HG02571 (cell line): Measurements from ENCODE around the gene ELOVL3.

Experiments used
- ATAC-seq: cut with Tn5 transposase; IDR thresholded peaks from one replicate; pipeline ENCODE4 v1.9.1; 2021; ENCODE audit warnings: mild to moderate bottlenecking, moderate library complexity; ENCODE audit not compliant: unreplicated experiment

ELOVL3 gene

DNA sequence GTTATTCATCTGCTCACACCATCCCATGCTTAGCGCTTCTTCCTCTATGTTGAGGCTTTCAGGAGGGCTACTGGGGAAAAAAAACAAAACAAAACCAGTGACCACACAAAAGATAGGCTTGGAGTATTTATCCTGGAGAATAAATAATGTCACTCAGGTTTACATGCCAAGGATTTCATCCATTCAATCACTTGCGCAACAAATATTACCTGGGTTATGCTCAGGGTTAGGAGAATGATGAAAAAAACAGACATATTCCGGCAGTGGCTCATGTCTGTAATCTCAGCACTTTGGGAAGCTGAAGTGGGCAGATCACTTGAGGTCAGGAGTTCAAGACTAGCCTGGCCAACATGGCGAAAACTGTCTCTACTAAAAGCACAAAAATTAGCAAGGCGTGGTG lies 3.3 kb upstream of the ELOVL3 start:
- no peak for ATAC-seq

DNA sequence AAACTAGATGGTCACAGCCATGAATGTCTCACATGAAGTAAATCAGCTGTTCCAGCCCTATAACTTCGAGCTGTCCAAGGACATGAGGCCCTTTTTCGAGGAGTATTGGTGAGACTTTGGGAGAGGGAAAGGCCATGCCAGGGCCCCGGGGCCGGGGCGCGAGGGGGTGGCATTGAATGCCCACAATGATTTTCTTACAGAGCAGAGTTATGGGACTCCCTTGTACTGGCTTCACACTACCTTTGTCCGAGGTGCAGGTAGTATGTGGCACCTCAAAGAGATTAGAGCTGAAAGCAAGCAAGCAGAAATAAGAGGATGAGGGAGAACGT lies 407 bp downstream of the ELOVL3 start:
- ATAC-seq, result no peak

DNA sequence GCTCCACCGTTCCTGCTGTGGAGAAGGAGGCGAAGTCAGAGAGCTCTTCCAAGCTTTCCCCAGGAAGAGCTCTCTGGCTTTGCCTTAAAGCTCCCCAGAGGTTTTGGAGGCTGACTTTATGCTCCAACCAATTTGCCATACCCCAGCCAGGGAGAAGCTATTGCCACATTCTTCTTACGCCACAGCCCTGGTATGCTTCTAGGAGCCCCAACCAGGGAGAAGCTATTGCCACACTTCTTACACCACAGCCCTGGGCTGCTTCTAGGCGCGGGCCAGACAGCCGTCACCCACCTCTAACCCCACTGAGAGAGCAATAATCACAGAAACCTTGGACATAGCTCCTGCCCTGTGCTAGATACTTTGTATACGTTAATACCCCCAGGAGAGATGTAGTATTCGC lies 951 bp downstream of the ELOVL3 start:
- ATAC-seq, result no peak

DNA sequence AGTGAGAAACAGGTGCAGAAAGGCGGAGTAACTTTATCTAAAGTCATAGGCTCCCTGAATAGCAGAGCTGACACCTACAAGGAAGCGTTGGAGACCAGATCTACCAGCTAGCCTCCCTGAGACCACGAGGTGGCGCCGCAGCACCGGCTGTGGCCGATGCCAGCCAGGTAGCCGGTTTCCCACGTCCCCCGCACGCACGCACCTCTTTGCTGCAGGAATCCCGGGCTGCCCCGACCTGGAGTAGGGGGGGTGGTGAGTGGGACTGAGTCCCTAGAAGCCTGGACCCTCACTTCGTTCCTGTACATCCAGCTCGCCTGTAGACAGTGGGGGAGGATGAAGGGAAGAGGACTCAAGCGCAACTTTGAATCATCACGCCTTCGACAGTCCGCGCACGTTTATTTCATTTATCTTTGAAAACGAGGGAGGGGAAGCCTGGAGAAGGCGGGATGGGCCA lies 3.7 kb downstream of the ELOVL3 start:
- ATAC-seq, result no peak

DNA sequence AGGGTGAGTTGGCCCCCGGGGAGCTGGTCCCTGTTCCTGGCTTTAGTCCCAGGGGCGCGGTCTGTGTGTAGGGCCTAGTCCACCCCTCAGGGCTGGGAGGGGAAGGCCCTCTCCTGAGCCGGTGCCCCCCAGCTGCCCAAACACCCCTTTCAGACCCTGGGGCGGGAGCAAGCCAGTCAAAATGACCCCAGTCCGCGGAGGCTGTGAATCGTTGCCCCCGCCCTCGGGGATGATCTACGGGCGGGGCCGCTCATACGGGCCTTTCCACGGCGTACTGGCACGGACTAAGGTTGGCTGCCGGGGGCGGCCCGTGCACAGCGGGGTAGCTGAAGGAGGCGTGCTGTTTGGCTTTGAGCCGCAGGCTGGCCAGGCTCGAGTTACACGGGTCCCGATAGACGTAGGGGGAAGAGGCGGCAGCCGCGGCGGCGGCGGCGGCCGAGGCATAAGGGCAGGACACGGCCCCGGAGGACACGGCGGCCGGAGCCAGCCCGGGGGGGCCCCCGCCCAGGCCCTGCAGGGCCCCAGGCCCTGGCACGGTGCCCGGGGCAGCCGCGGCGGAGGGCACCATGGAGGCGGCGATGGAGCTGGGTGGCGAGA lies 4.3 kb downstream of the ELOVL3 start:
- no peak for ATAC-seq

DNA sequence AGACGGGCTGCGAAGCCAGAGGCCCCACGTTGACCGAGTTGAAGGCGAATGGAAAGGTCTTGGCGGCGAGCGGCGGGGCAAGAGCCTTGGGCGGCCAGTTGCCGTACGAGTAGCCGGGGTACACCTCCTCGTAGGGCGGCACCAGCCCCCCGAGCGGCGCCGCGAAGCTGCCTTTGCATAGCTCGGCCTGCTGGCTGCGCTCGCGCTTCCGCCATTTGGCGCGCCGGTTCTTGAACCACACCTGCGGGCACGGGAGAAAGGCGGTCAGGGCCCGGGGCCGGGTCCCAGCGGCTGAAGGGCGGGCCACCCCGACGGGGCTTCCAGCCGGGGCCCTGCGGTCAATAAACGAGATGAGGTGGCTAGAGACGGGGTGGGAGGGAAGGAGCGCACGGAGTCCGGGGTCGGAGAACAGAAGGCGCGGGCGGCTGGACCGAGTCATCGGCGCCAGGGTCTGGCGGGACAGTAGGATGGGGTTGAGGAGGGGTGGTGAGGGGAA lies 4.8 kb downstream of the ELOVL3 start:
- no peak for ATAC-seq

DNA sequence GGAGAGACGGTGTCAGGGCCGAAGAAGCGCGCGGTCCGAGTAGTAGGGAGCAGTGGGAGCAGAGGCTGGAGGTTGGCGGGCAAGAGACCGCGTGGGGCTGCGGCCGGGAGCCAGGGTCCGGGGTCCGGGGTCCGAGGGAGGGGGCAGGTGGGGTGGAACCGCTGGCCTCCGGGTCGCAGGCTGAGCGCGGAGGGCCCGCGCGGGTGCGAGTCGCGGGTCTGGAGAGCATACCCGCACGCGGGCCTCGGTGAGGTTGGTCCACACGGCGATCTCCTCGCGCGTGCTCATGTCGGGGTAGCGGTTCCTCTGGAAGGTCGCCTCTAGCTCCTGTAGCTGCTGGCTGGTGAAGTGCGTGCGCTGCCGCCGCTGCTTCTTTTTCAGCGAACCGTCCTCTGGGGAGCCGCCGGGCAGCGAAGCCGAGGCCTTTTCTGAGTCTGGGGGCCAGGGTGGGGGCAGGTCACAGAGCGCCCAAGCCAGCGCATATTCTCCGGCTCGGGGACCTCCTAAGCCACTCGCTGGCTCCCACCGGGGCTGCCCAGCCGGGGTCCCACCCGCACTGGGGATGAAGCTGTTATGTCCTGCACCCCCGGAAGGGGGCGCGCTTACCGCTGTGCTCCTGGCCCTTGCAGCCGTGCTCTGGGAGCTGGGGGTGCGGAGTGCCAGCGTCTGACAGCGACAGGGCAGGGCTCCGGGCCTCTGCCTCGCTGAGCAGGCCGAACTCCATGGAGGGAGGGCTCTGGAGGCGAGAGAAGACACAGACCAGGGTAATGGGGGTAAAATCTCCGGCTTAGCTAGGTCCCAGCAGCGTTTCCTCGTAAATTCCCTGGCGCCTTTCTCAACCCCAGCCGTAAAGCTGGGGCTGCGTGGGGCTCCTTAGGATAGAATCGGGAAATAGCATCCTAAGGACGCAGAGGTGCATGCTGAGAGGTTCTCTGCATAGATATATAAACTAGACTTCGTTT lies 5.5 kb downstream of the ELOVL3 start:
- ATAC-seq, result no peak

DNA sequence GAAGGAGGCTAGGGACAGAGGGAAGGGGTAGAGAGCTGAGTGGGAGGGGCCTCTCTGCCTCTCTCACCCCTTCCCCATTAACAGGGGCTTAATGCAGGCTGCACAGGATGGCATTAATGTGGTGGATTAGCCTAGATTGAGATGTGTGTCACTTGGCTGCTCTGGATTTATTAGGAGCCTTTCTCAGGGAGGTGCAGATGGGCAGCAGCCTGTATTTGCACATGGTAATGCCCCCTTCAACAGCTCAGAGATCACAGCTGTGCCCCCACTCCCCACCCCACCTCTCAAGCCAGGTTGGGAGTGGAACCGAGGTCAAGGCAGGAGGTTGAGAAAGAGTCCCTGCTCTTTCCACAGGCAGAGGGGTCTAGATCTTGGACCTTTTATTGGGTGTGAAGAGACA lies 7.9 kb downstream of the ELOVL3 start:
- no peak for ATAC-seq

DNA sequence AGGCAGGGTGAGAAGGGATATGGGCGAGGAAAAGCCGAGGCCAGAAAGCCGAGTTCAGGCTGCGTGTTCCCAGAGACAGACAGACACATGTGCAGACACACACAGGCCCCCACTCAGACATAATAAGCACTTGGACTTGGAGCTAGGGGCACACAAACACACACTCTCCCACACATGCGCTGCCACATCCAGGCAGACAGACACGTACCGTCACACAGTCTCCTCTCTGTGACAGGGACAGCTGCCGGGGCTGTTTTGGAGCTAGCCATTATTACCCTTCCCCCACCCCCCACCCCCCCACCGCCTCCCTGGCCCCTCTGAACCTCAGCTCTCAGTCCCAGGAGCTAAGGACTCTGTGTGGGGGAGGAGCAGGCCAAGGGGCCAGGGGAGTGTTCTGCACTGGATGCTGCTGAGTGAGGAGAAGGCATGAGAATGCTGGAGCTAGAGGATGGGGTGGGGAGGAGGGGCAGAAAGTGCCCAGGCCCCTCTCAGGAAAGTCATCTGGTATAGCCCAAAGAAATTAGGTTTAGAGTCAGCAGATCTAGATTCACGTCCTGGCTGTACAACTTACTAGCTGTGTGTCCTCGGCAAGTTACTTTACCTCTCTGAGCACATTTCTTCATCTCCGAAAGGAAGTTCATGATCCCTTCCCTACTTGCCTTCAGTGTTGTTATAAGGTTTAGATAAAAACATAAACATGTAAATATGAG lies 8.9 kb downstream of the ELOVL3 start:
- no peak for ATAC-seq

DNA sequence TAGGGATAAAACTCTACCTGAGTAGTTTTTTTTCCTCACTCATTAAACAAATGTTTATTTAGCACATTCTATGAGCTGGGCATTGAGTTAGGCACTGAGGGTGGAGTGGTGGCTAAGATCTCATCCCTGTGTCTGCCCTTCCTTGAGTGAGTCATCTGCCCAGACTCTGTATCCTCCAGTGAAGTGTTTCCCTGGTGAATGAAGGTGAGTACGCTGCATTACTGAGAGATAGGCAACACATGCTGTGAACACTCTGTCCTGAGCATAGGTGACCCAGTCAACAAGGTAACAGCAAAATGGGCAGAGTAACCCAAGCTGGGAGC lies 9.5 kb downstream of the ELOVL3 start:
- ATAC-seq, result no peak

DNA sequence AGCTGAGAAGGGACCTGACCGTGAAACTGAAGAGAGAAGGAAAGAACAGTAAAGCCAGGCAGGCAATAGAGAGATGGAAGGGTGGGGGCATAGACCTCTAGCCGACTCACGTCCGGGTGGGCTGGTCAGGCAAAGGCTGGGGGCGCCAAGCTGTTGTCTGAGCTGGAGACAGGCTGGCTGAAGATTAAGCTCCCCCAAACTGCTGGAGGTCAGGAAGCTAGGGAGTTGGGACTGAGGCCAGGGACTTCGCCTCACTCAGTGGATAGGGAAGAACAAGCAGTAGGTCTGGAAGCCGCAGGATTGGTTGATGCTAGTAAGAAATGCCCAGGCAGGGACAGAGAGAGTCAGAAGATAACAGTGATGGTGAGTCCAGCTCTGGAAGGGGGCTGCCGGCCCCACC lies 9.9 kb downstream of the ELOVL3 start:
- ATAC-seq, result no peak

DNA sequence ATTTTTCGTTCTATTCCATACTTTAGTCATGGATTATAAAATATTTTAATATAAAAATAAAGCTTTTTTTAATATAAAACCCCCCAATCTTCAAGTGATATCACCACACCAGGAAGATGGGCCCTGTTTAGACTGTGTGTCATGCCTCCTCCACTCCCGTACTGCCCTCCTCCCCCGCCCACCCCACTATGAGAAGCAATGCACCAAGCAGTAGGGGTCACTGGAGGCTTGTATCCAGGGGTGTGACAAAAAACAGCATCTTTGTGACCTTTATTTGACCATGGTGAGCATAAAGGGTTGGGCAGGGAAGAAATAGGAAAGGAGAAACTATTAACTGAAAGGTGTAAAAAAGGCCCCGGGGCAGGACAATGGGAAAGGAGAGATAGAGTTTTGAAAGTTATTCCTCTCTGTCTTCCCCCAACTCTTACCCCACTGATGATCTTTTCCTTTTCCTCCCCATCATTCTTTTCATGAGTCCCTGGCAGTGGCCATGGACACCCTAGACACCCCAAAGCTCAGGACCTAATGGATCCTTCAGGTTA lies 11.7 kb downstream of the ELOVL3 start:
- no peak for ATAC-seq

DNA sequence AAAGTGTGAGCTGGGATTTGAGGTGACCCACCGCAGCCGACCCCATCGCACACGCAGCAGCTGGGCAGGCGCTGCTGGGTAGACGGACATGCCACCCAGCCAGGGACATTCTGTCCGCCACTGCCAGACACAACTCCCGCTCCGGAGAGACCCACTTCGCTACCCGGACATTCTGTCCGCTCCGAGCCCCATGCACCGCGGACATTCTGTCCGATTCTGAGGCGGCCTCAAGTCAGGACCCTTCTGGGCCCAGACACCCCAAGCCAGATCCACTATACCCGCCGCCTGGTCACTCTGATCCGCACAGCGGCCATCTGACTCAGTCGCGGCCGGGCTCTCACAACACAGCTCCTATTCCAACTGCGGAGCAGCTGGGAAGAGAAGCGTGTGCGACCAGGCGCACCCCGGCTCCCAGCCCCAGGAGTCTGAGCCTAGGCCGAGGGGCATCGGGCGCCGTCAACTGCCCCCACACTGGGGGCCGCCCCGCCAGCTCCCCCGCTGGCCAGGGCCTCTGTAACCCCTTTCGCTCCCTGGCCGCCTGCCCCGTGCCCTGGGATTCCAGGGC lies 14.4 kb downstream of the ELOVL3 start:
- no peak for ATAC-seq

DNA sequence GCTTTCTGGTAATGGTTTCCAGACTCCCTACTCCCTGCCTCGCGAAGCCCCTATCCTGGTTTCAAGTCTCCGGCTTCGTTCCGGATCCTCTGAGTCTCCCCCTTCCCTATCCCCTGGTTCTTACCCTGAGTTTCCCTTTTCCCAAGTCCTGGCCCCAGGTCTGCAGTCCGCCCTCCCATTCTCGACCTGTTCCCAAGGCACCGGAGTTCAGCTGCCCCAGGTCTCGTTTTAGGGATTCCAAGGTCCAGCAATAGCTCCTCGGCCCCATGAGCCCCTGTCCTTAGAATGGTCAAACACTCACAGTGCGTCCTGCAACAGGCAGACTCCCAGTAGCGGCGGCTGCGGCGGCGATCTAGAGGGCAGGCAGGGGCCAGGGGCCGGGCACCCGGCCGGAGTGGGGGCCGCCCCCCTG lies 14.9 kb downstream of the ELOVL3 start:
- no peak for ATAC-seq

DNA sequence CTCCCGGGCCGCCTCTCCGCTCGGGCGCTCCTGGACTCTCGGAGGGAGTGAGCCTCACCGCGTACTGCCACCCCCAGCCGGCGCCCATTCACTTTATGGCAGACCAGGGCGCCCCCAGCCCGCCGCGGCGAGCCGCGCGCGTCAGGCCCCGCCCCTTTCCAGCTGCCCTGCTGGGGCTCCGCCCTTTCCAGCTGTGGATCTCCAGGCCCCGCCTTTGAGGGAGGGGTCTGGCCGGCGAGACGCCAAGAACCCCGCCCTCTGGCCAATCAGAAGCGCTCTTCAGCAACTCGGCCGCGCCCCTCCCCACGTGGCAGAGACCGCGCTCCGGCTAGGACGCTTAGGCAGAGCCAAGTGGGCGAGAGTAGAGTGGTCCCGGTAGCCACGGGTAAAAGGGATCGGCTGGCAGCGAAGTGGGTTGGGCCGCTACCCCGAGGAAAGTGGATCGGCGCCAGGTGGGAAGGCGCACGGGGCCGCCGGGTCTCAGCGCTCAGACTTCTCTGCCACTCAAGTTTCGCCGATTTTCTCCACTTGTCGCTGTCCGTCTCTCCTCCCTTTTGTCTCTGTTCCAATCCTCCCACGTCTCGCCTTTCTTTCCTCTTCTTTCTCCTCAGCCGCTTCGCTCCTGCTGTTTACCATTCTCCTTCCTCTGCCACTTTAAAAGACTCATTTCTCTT lies 15.5 kb downstream of the ELOVL3 start, which contains the start of gene PITX3:
Gene PITX3 (minus strand): TSS at position 69 of the 674 bp plus-strand sequence. CDS start 9,432 bp downstream, outside the sequence.
- peak; percentile 42 for ATAC-seq

DNA sequence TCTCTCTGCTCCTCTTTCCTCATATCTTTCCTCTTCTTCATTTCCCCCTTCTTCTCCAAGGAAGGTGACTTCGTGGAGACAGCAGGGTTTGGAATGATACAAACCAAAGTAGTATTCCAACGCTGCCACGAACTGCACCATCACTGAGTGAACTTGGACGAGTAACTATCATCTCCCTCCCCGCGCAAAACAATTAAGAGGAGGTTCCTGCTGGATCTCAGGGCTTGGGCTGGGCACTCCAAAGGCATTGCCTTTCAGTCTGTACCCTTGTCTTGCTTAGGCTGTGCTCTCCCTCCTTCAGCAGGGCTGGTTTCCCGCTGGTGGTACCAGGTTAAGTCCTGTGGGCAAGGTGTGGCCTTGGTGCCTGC lies 16.0 kb downstream of the ELOVL3 start:
- ATAC-seq, result no peak

DNA sequence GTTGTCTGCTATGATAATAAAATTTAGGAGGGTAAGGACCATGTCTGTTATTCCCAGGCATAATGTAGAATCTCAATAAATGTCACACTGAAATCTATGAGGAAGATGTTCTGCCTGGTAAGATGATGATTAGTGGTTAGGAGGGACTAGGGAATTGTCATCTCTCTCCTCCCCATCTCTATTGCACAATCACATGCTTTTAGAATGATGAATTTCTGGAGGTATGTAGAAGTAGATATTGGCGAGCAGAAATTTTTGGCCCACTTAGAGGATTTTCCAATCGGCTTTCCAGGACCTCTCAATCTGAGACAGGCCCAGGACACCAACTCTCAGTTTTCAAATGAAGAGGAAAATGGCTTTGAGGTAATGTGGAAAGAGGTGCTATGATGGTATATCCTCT lies 17.2 kb downstream of the ELOVL3 start:
- ATAC-seq, result no peak

DNA sequence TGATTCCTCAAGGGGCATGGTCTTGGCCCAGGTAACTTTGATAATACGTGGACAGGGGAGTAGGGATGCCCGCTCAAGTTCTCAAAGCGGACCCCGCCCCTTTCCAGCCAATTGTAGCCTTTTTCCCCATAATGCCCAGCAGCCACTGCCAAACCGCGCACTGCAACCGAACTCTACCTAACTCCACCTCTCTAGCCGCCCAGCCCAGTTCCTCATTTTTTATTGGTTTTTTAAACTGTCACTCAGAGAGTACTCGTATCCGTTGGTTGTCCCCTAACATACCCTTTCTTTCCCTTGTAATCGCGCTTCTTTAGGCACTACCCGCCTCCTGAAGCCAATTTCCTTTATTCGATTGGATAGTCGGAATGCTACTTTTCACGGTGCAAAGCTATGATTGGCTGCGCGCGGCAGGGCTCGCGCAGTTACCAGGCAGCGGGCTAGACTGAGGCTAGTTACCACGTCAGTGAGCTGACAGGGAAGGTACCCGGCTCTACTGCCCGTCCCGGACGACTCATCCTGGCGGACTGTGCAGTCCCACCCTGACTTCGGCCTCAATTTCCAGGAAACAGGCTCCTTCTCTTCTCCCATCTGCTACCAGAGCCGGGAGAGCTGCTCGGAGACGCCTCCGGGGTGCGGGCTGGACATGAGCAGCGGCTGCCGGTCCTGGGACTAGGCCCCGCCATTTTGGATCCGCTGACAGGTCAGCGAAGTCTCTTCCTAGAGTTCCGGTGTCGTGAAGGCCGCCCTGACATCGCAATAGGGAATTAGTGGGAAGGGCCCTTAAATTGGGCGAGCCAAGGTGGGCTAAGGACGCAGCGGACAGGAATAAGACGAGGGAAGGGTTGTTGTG lies 19.2 kb downstream of the ELOVL3 start, which contains the start of gene GBF1:
Gene GBF1 (plus strand): TSS at position 451 of the 850 bp plus-strand sequence. CDS start 13,407 bp downstream, outside the sequence.
- peak; percentile 89 for ATAC-seq

DNA sequence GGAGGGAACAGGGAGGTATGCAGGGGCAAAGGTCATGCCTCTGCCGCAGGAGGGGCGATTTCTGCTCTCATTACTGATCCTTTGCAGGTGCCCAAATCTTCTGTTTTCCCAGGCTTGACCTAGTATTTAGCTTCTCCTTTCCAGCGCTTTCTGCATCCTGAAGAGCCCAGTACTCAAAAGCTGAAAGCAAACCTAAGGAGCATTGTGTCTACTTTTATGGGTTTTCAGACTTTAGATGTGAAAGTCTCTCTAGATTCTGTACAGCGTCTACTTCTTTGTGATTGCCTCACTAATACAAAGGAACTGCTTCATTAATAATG lies 19.8 kb downstream of the ELOVL3 start:
- peak; percentile 1 for ATAC-seq

DNA sequence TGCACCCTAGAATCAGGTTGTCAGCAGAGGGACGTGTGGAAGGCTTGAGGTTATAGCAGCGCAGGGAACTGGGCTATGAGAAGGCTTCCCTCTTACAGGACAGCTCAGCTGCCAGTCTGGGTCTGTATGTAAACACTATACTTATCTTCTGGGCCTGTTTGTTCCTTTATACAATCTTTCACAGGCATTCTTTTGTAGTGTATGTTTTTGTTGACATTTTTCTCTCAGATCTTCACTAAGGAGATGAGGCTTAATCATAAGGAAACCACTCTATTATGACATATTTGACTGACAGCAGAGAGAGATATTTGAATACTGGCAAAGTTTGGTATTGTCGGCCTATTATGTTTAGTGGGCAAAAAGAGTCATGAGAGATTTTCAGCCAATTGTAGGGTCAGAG lies 20.2 kb downstream of the ELOVL3 start:
- ATAC-seq, result no peak
